Activated naive CD4-positive, alpha-beta T cell treated with anti-CD3 and anti-CD28 coated beads, Interleukin-2, amount 10 ng/mL, durations not matched to agents 7 days and 5 days (primary cell): ENCODE data around the gene KRAS.

ENCODE experiments used
- CTCF ChIA-PET: fragments of 350-600 bp; sonication (Branson Sonifier 250); formaldehyde crosslinking; loops from one replicate; lab custom pipeline; 2021; ENCODE audit warnings: antibody characterized with exemption; lab: Charles Lee
- DNase-seq: peaks from one replicate; pipeline ENCODE4 v3.0.0-alpha.2; 2020
- H3K27ac Mint-ChIP-seq: one replicate; pipeline ENCODE4 v1.8.0; 2021; ENCODE audit warnings: mild to moderate bottlenecking, moderate library complexity, mixed read lengths
- H3K27me3 Mint-ChIP-seq: one replicate; pipeline ENCODE4 v1.8.0; 2021; ENCODE audit warnings: mild to moderate bottlenecking, mixed read lengths
- H3K36me3 Mint-ChIP-seq: one replicate; pipeline ENCODE4 v1.8.0; 2021; ENCODE audit warnings: mixed read lengths
- H3K4me1 Mint-ChIP-seq: one replicate; pipeline ENCODE4 v1.8.0; 2021; ENCODE audit warnings: mixed read lengths
- H3K4me3 Mint-ChIP-seq: one replicate; pipeline ENCODE4 v1.8.0; 2021; ENCODE audit warnings: mild to moderate bottlenecking, moderate library complexity, mixed read lengths
- H3K9me3 Mint-ChIP-seq: one replicate; pipeline ENCODE4 v1.8.0; 2021; ENCODE audit warnings: mixed read lengths

KRAS gene

DNA sequence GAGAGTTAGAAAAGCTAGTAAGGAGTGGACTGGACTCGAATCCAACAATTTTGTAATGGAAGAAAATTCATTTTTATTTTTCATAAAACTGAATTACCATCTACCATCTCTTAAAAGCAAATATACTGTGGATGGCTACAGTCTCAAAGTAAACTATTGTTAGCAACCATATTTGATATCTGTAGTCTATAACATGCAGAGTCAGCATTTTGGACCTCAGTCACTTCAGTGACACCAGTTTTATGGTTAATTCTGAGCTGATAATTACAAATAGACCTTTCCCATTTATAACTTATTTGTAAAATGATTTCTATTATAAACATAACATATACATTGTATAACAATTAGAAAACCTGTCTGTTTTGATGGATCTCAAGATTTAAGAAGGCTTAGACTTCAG is 2.0 kb downstream of the KRAS start:
- CTCF ChIA-PET = interaction anchor here (0.7 kb wide), 1 partner anchor 10 kb away, joined by 3 read pairs; no protein-coding TSS in a partner anchor
- peaks cover 55% of the 10 kb centered on the region for H3K4me1 Mint-ChIP-seq
- H3K27ac Mint-ChIP-seq = no peak overlapping the region
- no peaks in the 10 kb centered on the region for H3K27me3 Mint-ChIP-seq
- no peak for DNase-seq
- H3K9me3 Mint-ChIP-seq = no peaks in the 10 kb centered on the region
- peak overlapping the region; percentile 53 for H3K4me3 Mint-ChIP-seq
- peaks cover 29% of the 10 kb centered on the region for H3K36me3 Mint-ChIP-seq

DNA sequence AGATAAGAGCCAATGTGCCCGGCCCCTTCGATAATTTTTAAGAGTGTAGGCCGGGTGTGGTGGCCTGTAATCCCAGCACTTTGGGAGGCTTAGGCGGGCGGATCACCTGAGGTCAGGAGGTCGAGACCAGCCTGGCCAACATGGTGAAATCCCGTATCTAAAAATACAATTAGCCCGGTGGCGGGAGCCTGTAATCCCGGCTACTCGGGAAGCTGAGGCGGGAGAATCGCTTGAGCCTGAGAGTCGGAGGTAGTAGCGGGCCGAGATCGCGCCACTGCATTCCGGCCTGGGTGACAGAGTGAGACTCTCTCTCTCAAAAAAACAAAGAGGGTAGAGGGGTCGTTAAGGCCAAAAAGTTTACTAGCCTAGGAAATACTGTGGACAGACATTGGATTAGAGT is 2.6 kb downstream of the KRAS start:
- Mint-ChIP-seq H3K36me3 (peaks cover 33% of the 10 kb centered on the region), H3K4me1 (peaks cover 50% of the 10 kb centered on the region), H3K27me3 (no peaks in the 10 kb centered on the region), H3K27ac (no peak overlapping the region), H3K9me3 (no peaks in the 10 kb centered on the region), H3K4me3 (no peak overlapping the region)
- no peak for DNase-seq
- CTCF ChIA-PET = interaction anchor here (0.7 kb wide), 1 partner anchor 9 kb away, joined by 3 read pairs; no protein-coding TSS in a partner anchor

DNA sequence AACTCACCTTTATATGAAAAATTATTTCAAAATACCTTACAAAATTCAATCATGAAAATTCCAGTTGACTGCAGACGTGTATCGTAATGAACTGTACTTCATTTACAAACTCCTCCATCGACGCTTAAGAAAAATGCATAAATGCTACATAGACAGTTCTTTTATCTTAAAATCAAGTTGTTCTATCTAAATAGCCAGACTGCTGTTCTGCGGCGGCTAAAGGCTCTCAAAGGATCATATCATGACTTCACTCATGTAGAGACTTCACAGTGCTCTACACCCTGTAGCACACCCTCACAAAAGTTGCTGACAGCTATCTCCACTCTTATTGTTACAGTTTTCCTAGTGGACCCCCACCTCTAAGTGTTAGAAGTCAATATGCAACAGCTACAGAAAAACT is 5.2 kb downstream of the KRAS start:
- Mint-ChIP-seq H3K9me3 (no peaks in the 10 kb centered on the region), H3K27ac (peak overlapping the region; percentile 24), H3K27me3 (no peaks in the 10 kb centered on the region), H3K4me1 (peaks cover 44% of the 10 kb centered on the region), H3K36me3 (peaks cover 45% of the 10 kb centered on the region), H3K4me3 (no peak overlapping the region)
- DNase-seq = no peak
- CTCF ChIA-PET = no interaction called here

DNA sequence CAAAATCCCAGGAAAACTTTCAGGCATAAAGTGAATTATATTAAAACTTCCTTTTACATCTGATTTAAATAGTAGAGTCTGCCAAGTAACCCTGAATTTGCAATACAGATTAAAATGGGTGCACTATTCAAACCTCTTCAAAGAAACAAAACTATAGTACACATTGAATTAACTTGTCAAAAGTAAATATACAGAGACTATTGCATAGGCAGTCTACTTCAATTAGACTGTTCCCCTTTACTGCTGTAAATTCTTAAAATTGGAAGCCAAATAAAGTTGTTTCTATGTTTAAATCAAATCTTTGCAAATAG is 7.1 kb downstream of the KRAS start:
- Mint-ChIP-seq H3K9me3 (no peaks in the 10 kb centered on the region), H3K27me3 (no peaks in the 10 kb centered on the region), H3K27ac (no peak overlapping the region), H3K4me1 (peaks cover 37% of the 10 kb centered on the region), H3K4me3 (no peak overlapping the region), H3K36me3 (peaks cover 51% of the 10 kb centered on the region)
- DNase-seq = no peak
- CTCF ChIA-PET = interaction anchor here (1.4 to 2.5 kb wide), 2 partner anchors 32 to 144 kb away, joined by 5 to 8 read pairs; no protein-coding TSS in a partner anchor

DNA sequence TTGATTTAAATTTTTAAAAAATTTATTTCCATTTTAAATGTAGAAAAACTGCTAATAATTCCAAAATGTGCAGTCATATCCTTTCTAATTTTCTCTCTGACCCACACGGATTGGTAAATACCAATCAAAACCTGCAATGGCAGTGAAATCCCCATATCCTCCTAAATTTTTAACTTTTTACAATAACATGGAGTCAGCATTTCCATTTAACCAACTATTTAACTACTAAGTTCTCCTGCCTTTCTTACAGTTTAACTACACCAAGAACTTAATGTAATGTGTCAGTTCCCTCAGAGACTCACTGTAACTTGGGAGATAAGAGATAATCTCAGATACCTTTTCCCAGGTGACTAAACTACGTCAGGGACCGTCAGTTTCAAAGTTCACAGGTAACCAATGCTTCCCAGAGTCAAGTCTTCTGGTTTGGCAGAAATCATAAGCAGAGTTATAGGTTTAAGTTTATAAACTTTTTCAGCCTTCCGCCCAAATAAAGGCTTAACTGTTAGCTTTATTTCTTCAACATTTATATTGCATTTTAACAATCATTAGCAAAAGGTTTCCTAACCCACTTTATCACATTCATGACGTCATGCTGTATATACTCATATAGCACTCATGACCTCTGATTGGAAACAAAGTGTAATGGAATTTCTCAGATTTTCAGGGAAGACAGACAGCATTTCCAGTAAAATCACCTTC is 7.6 kb downstream of the KRAS start:
- DNase-seq = no peak
- CTCF ChIA-PET = interaction anchor here (1.4 to 2.5 kb wide), 2 partner anchors 31 to 145 kb away, joined by 5 to 8 read pairs; no protein-coding TSS in a partner anchor
- Mint-ChIP-seq H3K4me3 (no peak overlapping the region), H3K9me3 (no peaks in the 10 kb centered on the region), H3K36me3 (peaks cover 49% of the 10 kb centered on the region), H3K27me3 (no peaks in the 10 kb centered on the region), H3K4me1 (peaks cover 33% of the 10 kb centered on the region), H3K27ac (no peak overlapping the region)

DNA sequence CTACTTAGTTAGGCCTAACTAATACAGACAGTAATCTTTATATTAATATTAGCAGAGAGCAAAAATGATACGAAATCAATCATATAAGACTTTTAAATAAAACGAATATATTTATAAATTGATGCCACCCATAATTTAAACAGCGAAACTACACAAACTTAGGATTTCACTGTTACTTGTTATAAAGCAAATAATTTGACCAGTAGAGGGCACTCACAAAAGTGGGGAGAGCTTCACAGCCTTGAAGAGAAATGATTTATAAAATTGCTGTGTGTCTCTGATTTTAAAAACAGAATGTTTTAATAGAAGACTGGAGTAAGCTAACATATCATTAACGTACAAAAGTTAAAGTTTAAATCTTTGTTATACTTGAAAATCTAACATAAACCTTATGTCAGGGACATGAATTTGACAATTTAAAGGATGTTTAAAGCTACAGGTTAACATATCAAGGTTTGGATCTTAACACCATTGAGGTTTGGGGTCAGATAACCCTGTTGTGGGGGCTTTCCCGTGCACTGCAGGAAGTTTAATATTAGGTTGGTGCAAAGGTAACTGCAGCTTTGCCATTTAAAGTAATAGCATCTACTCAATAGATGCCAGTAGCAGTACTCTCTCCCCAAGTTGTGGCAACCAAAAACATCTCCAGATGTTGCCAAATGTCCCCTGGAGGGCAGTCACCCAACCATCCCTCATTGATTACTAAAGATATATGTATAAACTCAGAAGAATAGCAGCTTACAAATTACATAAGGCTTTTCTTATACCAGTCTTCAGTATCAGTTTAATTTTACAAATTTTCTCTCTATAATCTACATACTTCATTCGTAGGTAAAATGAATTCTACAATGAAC is 9.3 kb downstream of the KRAS start:
- Mint-ChIP-seq H3K4me1 (peaks cover 31% of the 10 kb centered on the region), H3K27me3 (no peaks in the 10 kb centered on the region), H3K9me3 (no peaks in the 10 kb centered on the region), H3K36me3 (peaks cover 54% of the 10 kb centered on the region), H3K27ac (no peak overlapping the region), H3K4me3 (no peak overlapping the region)
- no peak for DNase-seq
- CTCF ChIA-PET = interaction anchor here (0.6 to 2.5 kb wide), 23 partner anchors 9 to 195 kb away, joined by 3 to 10 read pairs (median 3); partner anchors contain the start of gene KRAS

DNA sequence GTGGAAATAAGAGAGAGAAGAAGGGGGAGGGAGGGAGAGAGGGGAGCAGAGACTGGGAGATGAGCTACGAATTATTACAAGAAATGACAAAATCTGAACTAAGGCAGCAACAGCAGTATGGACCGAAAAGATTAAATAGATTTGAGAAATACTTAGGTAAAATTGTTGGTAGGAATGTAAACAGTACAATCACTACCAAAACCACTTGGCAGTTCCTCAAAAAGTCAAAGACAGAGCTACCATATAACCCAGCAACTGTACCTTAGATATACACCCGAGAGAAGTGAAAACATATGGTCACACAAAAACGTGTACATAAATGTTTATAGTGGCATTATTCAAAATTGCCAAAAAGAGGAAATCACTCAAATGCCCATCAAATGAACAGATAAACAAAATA is 14.1 kb downstream of the KRAS start:
- Mint-ChIP-seq H3K9me3 (no peaks in the 10 kb centered on the region), H3K36me3 (peaks cover 48% of the 10 kb centered on the region), H3K27me3 (no peaks in the 10 kb centered on the region), H3K4me1 (peaks cover 18% of the 10 kb centered on the region), H3K4me3 (no peak overlapping the region), H3K27ac (peak overlapping the region; percentile 58)
- CTCF ChIA-PET = no interaction called here
- DNase-seq = no peak

DNA sequence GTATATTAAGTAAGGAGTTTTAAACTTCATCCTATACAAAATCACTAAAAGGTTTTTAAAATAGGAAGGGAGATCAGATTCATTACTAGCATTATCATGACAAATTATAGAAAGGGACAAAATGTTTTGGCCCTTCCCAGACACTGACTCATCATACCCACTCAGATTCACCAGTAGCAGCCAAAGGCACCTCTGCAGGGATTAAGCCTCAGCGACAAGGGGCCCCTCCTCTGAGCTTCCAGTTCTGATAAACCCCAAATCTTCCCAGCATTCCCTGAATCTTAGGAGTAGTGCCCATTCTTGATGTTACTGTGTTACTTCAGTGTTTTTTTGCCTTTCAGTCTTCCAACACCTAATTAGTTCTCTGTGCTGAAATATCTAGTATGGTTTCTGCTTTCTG is 14.5 kb downstream of the KRAS start:
- Mint-ChIP-seq H3K36me3 (peaks cover 49% of the 10 kb centered on the region), H3K9me3 (no peaks in the 10 kb centered on the region), H3K27me3 (no peaks in the 10 kb centered on the region), H3K4me3 (no peak overlapping the region), H3K27ac (peak overlapping the region; percentile 58), H3K4me1 (peaks cover 14% of the 10 kb centered on the region)
- CTCF ChIA-PET = no interaction called here
- DNase-seq = no peak

DNA sequence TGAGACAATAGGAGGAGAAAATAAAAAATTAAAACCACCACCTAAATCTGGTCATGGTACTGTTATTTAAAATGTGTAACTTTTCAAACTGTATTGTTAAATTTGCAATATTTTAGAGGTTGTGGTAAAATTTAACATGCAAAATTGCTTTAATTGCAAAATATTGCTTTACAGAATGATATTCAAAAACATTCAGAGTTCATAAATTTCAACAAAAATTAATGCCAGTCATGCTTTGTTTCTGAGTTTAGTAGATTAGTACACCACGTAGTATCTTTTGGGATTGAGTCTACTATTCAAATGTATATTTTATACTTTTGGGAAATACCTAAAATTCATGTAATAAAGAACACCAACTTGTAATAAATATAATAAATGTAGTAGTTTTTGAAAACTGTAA is 37.4 kb downstream of the KRAS start:
- no peak overlapping the region for H3K27ac Mint-ChIP-seq
- no peaks in the 10 kb centered on the region for H3K9me3 Mint-ChIP-seq
- H3K36me3 Mint-ChIP-seq = peaks cover 23% of the 10 kb centered on the region
- no peaks in the 10 kb centered on the region for H3K4me1 Mint-ChIP-seq
- H3K4me3 Mint-ChIP-seq = no peak overlapping the region
- CTCF ChIA-PET = no interaction called here
- DNase-seq = no peak
- no peaks in the 10 kb centered on the region for H3K27me3 Mint-ChIP-seq

DNA sequence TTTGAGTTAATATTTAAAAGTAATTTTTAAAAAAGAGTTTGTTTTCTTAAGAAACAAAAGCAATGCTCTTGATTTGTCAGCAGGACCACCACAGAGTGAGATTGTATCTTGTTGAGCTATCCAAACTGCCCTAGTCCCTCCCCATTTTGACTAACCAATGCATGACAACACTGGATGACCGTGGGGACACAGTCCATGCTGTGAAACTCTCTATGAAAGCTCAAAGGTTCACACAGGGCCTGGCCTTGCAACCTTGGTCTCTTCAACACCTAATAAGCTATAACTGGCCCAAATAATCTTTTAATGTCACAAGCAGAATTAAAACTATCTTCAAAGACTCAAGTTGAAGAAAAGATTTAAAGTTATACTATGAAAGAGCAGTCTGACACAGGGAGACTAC is 42.2 kb downstream of the KRAS start:
- no peak overlapping the region for H3K27ac Mint-ChIP-seq
- H3K27me3 Mint-ChIP-seq = no peaks in the 10 kb centered on the region
- H3K4me1 Mint-ChIP-seq = no peaks in the 10 kb centered on the region
- no peak overlapping the region for H3K4me3 Mint-ChIP-seq
- DNase-seq = no peak
- H3K36me3 Mint-ChIP-seq = peaks cover 17% of the 10 kb centered on the region
- CTCF ChIA-PET = no interaction called here
- H3K9me3 Mint-ChIP-seq = no peaks in the 10 kb centered on the region

DNA sequence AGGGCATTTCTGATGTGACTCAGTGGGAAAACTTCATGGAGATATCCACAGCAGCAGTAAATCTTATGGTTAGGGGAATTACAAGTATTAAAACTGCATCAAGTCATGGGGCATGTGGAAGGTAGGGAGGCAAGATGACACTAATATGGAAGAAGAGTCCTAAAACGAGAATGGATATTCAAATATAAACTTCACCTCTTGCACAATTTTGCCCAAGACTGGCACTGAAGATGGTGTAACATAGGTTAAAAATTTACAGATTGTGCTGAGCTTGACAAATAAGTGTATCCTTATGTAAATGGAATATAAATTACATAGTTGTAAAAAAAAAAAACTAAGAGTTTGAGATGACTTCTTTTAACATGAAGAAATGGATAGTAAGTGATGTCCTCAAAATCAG is 42.9 kb downstream of the KRAS start:
- no peak for DNase-seq
- Mint-ChIP-seq H3K4me1 (no peaks in the 10 kb centered on the region), H3K4me3 (no peak overlapping the region), H3K36me3 (peaks cover 21% of the 10 kb centered on the region), H3K27me3 (no peaks in the 10 kb centered on the region), H3K27ac (no peak overlapping the region), H3K9me3 (no peaks in the 10 kb centered on the region)
- CTCF ChIA-PET = interaction anchor here (1.1 kb wide), 1 partner anchor 33 kb away, joined by 3 read pairs; no protein-coding TSS in a partner anchor

DNA sequence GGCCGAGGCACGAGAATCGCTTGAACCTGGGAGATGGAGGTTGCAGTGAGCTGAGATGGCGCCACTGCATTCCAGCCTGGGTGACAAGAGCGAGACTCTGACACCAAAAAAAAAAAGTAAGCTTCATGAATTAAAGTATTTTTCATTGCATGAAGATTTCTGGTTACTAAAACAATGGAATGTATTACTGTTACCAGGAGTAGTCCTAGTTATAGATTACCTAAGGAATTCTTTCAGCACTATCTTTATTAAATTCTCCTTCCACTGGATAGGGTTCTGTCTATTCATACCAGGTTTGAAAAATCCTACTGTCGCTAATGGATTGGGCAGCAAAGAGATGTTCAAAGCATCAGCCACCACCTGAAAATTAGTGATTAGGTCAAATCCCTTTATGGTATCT is 43.3 kb downstream of the KRAS start:
- CTCF ChIA-PET = interaction anchor here (1.1 kb wide), 1 partner anchor 34 kb away, joined by 3 read pairs; no protein-coding TSS in a partner anchor
- H3K9me3 Mint-ChIP-seq = no peaks in the 10 kb centered on the region
- H3K36me3 Mint-ChIP-seq = peaks cover 25% of the 10 kb centered on the region
- H3K27me3 Mint-ChIP-seq = no peaks in the 10 kb centered on the region
- H3K4me3 Mint-ChIP-seq = no peak overlapping the region
- H3K27ac Mint-ChIP-seq = no peak overlapping the region
- no peak for DNase-seq
- no peaks in the 10 kb centered on the region for H3K4me1 Mint-ChIP-seq

DNA sequence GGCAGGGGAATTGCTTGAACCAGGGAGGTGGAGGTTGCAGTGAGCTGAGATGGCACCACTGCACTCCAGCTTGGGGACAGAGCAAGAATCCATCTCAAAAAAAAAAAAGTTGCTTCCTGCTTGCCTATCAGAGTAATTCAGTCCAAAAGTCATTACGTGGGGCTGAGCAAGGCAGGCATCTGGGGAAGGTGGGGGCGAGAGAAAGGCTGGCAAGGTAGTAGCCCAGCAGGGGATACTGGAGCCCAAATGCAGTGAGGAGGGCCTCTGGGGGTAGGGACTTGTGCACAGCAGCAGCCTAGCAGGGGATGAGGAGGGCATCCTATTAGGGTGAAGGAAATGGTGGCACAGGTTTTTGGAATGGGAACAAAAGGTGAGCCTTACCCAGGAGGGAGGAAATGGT is 48.6 kb downstream of the KRAS start:
- H3K27me3 Mint-ChIP-seq = no peaks in the 10 kb centered on the region
- no peaks in the 10 kb centered on the region for H3K9me3 Mint-ChIP-seq
- no peak for DNase-seq
- no peaks in the 10 kb centered on the region for H3K4me1 Mint-ChIP-seq
- CTCF ChIA-PET = no interaction called here
- no peak overlapping the region for H3K4me3 Mint-ChIP-seq
- H3K27ac Mint-ChIP-seq = no peak overlapping the region
- peaks cover 32% of the 10 kb centered on the region for H3K36me3 Mint-ChIP-seq

DNA sequence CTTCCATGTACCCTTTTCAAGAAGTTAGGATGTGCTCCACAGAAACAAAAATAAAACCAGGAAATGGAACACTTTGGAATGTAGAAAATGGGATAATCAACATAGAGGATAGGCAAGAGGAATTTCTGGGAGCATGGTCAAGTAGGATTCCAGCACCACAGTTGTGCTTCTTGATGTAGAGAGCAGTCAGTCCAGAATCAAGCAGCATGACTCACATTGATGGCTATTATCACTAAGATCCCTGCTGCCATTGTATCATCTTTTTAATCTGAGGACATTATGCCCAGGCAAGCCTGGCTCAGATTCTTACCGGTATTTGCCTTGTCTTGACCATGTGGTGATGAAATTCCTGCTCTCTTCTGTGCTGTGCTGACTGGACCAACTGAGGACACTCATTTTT is 50.0 kb downstream of the KRAS start:
- Mint-ChIP-seq H3K27me3 (no peaks in the 10 kb centered on the region), H3K27ac (no peak overlapping the region), H3K36me3 (peaks cover 29% of the 10 kb centered on the region), H3K4me3 (no peak overlapping the region), H3K4me1 (peaks cover 7% of the 10 kb centered on the region), H3K9me3 (no peaks in the 10 kb centered on the region)
- DNase-seq = no peak
- CTCF ChIA-PET = no interaction called here
